HG03097 (cell line): Measurements from ENCODE around the gene CCDC106.

ENCODE experiments used
- ATAC-seq: cut with Tn5 transposase; IDR thresholded peaks from one replicate; pipeline ENCODE4 v1.9.1; 2021; ENCODE audit not compliant: unreplicated experiment, low FRiP score

CCDC106 gene

DNA sequence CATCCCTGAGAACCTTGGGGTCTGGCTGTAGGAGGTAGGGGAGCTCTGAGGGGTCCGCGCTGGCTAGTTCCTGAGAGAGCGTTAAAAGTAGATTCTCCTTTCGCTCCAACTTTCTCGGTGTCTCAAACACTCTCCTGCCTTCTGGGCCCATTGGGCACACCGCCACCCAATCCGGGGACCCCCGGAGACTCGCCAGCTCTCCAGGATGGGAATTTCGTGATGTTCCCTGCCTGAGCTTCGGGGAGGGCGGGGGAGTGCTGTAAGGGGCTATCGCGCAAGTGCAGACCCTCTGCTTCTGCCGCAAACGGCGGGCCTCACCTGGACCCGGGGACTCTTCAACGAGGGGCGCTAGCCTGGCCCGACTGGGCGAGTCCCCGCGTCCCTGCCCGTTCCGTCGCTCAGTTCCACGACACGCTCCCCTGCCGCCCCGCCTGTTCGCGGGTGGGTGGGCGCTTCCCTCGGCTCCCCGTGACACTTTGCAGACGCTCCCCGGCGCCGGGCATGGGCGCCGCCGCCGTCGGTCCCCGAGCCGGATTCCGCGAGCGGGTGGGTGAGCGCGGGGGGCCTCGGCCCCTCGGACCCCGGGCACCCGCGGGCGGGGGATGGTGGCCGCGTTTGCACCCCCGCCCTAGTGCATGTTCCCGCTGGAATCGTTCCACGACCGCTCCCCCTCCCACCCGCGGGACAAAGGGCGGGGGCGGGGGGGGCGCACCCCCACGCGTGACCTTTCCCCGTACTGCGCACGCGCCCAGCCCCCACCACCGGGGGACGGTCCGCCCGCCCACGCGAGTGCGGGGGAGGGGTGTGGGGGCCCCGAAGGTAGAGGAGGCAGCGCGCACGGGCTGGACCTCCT is at the start of gene CCDC106:
Gene CCDC106 (plus strand): TSS at position 481 of the 853 bp plus-strand sequence. CDS start 835 bp downstream, outside the sequence.
- ATAC-seq = no peak

GRCh38 chr19:55598719-55599467 is 49.1 kb upstream of the CCDC106 start:
- ATAC-seq = peak; percentile 45

DNA sequence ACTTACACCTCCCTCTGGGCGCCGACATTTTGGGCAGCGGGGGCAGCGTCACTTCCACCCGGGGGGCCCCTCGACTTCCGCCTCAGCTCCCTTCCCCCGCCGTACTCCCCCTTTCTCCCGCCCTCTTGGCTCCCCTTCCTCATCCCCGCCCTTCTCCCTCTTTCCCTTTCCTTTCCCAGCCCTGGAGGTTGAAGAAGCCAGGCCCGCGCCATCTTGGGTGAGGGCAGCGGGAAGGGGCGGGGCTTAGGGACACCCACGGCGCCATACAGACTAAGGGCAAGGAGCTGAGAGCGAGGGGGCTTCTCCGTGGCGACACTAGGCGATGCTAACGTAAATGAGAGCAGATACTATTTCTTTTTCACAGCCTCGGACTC is 48.6 kb upstream of the CCDC106 start, which contains the start of gene FIZ1:
Gene FIZ1 (minus strand): TSS at position 50 of the 374 bp plus-strand sequence. CDS start 1,652 bp downstream, outside the sequence.
- ATAC-seq = peak; percentile 48

- peak; percentile 41 for ATAC-seq
These were observed 48.0 kb upstream of the CCDC106 start, which contains the start of gene ZNF524 for GRCh38 chr19:55599842-55600661. TSS of gene ZNF524 (plus strand) at chr19:55600288. CDS start at chr19:55602113, 1,825 bp downstream.

- ATAC-seq = no peak
These were observed 47.4 kb upstream of the CCDC106 start for GRCh38 chr19:55600662-55601028.

DNA sequence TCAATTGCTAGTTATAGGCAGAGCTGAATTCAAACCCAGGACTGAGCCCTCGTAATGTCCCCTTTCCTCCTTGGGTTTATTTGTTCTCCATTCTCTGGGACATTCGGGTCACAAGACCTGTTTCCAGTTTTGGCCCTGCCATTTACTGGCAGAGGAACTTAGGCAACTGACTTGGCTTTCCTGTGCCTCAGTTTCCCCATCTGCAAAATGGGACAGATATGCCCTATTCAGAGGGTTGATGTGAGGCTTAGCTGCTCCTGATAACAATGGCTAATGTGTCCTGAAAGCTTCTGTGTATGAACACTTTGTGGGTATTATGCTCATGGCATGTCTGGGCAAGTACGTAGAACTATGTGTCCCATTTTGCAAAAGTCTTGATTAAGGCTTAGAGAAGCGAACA is 46.9 kb upstream of the CCDC106 start:
- ATAC-seq = no peak

DNA sequence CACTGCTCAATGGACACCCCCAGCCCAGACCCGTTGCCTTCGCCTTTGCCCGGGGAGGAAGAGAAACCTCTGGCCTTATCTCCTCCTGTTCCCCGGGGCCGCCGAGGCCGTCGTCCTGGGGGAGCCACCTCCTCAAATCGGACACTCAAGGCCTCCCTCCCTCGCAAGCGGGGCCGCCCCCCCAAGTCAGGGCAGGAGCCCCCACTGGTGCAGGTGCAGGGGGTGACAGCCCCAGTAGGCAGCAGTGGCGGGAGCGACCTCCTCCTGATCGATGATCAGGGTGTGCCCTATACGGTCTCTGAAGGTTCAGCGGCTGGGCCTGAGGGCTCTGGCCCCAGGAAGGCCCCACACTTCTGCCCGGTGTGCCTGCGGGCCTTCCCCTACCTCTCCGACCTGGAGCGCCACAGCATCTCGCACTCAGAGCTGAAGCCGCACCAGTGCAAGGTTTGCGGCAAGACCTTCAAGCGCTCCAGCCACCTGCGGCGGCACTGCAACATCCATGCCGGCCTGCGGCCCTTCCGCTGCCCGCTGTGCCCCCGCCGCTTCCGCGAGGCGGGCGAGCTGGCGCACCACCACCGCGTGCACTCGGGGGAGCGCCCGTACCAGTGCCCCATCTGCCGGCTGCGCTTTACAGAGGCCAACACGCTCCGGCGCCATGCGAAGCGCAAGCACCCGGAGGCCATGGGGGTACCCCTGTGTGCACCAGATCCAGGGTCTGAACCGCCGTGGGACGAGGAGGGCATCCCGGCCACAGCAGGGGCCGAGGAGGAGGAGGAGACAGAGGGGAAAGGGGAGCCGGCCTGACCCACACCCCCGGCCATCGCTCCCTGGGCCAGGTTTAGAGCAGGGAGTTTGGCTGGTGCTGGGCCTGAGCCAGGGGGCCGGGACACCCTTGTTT is 45.7 kb upstream of the CCDC106 start:
- ATAC-seq = no peak

DNA sequence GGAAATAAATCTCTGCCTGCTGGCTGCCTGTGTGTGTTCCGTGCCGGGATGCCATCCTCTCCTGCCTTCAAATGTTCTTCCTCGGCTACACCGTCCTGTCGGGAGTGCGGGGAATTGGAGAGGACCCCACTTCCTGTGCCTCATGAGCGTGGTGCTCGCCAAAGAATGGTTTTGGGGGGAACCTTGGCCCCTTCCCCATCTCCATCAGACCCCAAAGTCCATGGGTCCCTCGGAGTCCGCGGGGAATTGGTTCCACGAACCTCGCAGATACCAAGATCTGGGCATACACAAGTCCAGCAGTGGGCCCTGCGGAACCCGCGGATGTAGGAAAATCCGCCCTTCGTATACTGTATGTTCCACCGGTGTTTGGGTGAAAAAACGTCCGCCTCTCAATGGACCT is 44.9 kb upstream of the CCDC106 start:
- no peak for ATAC-seq

DNA sequence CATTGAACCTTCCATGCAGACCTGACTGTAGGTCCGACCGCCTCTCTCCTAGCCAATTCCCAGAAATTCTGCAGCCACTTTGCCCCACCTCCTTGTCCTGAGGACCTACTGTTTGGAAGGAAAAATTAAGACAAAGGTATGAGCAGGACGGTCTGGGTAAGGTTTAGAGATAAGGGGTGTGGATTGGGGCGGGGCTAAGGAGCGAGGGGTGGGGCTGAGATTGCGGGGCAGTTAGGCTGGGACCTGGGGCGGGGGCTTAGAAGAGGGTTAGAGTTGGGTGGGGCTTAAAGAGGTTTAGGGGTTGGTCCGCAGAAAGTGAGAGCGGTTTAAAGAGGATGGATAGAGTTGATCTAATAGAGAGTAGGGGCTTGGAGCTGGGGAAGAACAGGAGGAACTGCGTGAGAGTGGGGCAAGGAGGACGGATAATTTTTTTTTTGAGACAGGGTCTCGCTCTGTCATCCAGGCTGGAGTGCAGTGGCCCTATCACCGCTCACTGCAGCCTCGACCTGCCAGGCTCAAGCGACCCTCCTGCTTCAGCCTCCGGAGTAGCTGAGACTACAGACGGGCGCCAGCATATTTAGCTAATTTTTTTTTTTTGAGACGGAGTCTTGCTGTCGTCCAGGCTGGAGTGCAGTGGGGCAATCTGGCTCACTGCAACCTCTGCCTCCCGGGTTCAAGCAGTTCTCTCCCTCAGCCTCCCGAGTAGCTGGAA is 44.3 kb upstream of the CCDC106 start:
- ATAC-seq = no peak

- peak; percentile 64 for ATAC-seq
These were observed 42.8 kb upstream of the CCDC106 start for GRCh38 chr19:55605207-55605636.

DNA sequence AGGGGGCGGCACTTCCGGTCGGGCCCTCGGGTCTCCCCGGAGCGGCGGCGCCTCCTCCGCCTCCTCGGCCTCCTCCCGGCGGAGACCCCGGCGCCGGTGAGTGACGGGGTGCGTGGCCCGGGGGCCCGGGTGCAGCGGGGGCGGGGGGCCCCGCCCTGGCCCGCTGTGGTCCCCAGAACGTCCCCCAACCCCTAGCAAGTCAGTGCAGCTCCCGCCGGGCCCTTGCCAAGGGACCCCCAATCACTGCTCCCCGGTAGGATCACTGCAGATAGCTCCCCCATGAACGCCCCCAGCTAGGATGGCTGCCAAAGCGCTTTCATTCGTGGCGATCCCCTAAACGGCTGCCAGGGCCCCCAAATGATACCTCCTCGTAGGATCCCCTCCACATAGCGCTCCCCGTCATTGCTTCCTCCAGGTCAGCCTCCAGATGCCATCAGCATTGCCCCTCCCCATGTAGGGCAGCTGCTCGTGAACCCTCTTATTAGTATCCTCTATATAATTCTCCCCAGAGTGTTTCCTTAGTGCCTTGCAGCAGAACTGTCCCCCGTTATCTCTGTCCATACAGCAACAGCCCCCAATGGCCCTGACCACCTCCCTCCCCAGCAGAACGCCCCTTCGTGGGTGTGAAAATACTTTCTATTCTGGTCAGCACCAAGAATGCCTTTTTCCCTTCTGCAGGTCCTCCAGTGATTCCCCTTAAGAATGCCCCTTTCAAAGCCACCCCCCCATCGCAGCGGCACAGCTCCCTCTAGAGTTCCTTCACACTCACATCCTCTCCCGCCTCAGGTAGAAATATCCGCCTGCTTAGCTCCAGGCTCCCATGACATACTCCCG is 42.2 kb upstream of the CCDC106 start, which contains the start of gene ZNF865:
Gene ZNF865 (plus strand): TSS at position 11 of the 834 bp plus-strand sequence. CDS start 7,972 bp downstream, outside the sequence.
- peak; percentile 38 for ATAC-seq

DNA sequence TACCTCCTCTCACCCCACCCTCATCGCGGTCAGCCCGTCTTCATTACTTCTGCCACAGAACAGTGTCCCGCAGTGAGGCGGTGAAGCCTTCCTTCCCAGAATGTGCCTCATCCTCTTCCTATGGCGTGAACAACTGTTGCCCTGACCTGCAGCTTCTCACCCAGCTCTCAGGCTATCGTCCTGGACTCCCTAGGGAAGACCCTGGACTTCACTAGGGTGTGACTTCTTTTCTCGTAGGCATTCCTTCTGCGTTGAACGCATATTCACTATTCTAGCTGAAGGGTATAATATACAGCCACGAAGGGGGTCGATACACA is 41.6 kb upstream of the CCDC106 start:
- ATAC-seq = no peak

DNA sequence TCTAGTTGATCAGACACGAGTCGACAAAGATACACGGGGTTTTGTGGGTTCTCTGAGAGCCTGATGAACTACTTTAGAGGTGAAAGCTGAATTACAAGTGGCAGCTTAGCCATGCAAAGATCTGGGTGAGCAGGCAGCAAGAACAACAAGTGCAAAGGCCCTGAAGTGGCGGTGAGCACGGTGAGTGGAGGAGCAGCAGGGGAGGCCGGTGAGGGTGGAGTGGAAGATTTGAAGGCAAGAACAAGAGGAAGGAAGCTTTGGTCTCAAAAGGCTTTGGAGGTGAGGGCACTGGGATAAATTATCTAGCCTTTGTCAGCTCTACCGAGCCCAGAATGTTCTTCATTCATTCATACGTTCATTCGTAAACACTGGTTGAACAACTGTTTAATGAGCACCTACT is 41.2 kb upstream of the CCDC106 start:
- ATAC-seq = no peak

DNA sequence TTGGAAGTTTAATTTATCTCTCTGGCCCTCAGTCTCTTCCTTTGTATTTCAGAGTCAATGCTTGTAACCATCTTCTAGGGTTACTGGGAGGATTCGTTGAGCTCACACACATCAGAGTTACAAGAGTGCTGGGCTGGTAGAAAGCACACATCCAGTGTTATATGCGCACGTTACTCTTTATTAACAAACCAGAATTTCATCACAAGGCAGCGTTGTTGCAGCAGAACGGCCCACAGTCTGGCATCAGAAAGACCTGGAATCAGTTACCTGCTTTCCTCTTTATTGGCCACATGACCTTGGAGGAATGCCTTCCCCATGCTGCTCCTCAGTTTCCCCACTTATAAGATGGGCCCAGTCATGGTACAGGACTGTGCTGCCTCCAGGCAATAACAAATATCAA is 38.7 kb upstream of the CCDC106 start:
- ATAC-seq = no peak

DNA sequence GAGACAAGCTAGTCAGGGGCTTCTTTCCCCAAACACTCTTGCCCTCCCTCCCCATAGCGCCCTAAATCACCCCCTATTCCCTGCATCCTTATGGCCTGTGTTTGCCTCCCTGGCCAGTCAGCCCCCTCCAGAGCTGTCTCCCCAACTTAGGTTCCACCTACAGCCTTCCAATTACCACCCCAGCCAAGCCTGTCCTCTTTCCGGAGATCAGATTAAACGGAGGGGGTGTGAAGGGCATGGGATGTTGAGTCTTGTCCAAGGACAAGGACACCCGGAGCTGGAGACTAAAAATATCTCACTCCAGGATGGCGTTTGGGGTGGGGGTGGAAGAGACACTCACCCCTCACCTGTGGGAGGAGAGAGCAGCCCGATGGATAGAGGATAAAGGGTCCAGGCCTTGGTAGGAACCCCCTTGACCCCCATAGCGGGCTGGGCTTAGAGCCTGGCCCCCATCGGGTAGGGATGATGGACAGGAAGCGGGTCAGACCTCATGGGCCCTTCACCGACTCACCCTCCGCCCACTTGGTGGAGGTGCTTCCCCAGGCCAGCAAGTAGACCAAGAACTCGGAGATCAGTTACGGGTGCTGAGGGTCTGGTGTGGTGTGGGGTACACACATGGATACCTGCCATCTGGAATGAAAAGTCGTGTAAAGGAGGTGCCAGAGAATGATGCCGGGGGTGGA is 36.6 kb upstream of the CCDC106 start:
- ATAC-seq = no peak

GRCh38 chr19:55611983-55612645 is 35.9 kb upstream of the CCDC106 start:
- ATAC-seq = no peak

GRCh38 chr19:55613396-55613795 is 34.6 kb upstream of the CCDC106 start:
- ATAC-seq = no peak
